OCI-LY1 (cell line): ENCODE results near the gene CNTNAP2.
A peak's percentile ranks its signal among the peaks of the same experiment; 100 is the strongest.

Experiments used
- H2AFZ ChIP-seq: fragments of 200-600 bp; sonication (generic), shearing (Covaris generic); 2 replicates; pipeline ENCODE4 v1.6.0; 2014; ENCODE audit warnings: antibody characterized with exemption, mild to moderate bottlenecking, low read length
- H3F3A ChIP-seq: fragments of 200-600 bp; sonication (generic), shearing (Covaris generic); 2 replicates; pipeline ENCODE4 v1.6.0; 2014; ENCODE audit warnings: mild to moderate bottlenecking, antibody characterized with exemption, low read length, moderate library complexity; ENCODE audit not compliant: insufficient read depth
- H3K27ac ChIP-seq: fragments of 200-600 bp; sonication (generic); 2 replicates; pipeline ENCODE4 v1.5.1; 2014; ENCODE audit warnings: low read length, mixed run types, mild to moderate bottlenecking, low read depth; ENCODE audit not compliant: poor library complexity, severe bottlenecking
- H3K27me3 ChIP-seq: fragments of 200-600 bp; sonication (generic); 2 replicates; pipeline ENCODE4 v1.6.0; 2014; ENCODE audit warnings: antibody characterized with exemption, mild to moderate bottlenecking, low read length, moderate library complexity; ENCODE audit not compliant: insufficient read depth
- H3K36me3 ChIP-seq: fragments of 200-600 bp; sonication (generic); 2 replicates; pipeline ENCODE4 v1.6.1; 2014; ENCODE audit warnings: mild to moderate bottlenecking, antibody characterized with exemption, low read length, moderate library complexity, mixed read lengths; ENCODE audit not compliant: insufficient read depth
- H3K4me1 ChIP-seq: fragments of 200-600 bp; sonication (generic); 2 replicates; pipeline ENCODE4 v1.5.1; 2014; ENCODE audit warnings: mild to moderate bottlenecking, low read length, moderate library complexity; ENCODE audit not compliant: insufficient read depth, severe bottlenecking
- H3K4me2 ChIP-seq: fragments of 200-600 bp; sonication (generic), shearing (Covaris generic); 2 replicates; pipeline ENCODE4 v1.6.1; 2014; ENCODE audit warnings: low read length
- H3K4me3 ChIP-seq: fragments of 200-600 bp; sonication (generic); 2 replicates; pipeline ENCODE4 v1.5.1; 2014; ENCODE audit warnings: low read length, low read depth, mild to moderate bottlenecking, mixed read lengths; ENCODE audit not compliant: poor library complexity, severe bottlenecking
- H3K79me2 ChIP-seq: fragments of 200-600 bp; shearing (Covaris generic); 2 replicates; pipeline ENCODE4 v1.6.1; 2016; ENCODE audit warnings: mixed run types, low read length, mixed read lengths; ENCODE audit not compliant: insufficient read depth
- H3K9ac ChIP-seq: fragments of 200-600 bp; sonication (generic), shearing (Covaris generic); 2 replicates; pipeline ENCODE4 v1.6.1; 2014; ENCODE audit warnings: mild to moderate bottlenecking, low read length, mixed read lengths
- H3K9me2 ChIP-seq: fragments of 200-600 bp; sonication (generic), shearing (Covaris generic); 2 replicates; pipeline ENCODE4 v1.6.1; 2014; ENCODE audit warnings: low read depth, mild to moderate bottlenecking, low read length, mixed read lengths
- H3K9me3 ChIP-seq: fragments of 200-600 bp; shearing (Covaris generic); 2 replicates; pipeline ENCODE4 v1.6.1; 2014; ENCODE audit warnings: low read length, mixed read lengths
- H4K20me1 ChIP-seq: fragments of 200-600 bp; sonication (generic), shearing (Covaris generic); 2 replicates; pipeline ENCODE4 v1.6.0; 2016; ENCODE audit warnings: mild to moderate bottlenecking, low read length; ENCODE audit not compliant: insufficient read depth
- CTCF ChIP-seq: fragments of 200-600 bp; sonication (generic), shearing (Covaris generic); IDR thresholded peaks from 2 replicates; pipeline ENCODE4 v1.5.1; 2017; ENCODE audit warnings: mild to moderate bottlenecking, antibody characterized with exemption, low read length, moderate library complexity, mixed read lengths
- EZH2 ChIP-seq: fragments of 200-600 bp; sonication (generic), shearing (Covaris generic); IDR thresholded peaks from 2 replicates; pipeline ENCODE4 v1.8.0; 2017; ENCODE audit warnings: borderline replicate concordance, mixed run types, mild to moderate bottlenecking, antibody characterized with exemption, low read length, moderate library complexity, mixed read lengths

CNTNAP2 gene

GRCh38 chr7:146961617-146962016 lies 845.0 kb downstream of the CNTNAP2 start:
- no peaks in the 10 kb centered on the region for H3F3A ChIP-seq
- H3K27me3 ChIP-seq, result no peaks in the 10 kb centered on the region
- no peak overlapping the region for H2AFZ ChIP-seq
- H3K9ac ChIP-seq, result no peak overlapping the region
- no peak overlapping the region for H3K4me2 ChIP-seq
- no peak for TF ChIP-seq CTCF
- no peak for TF ChIP-seq EZH2
- H3K27ac ChIP-seq, result no peak overlapping the region
- H3K4me3 ChIP-seq, result no peak overlapping the region
- no peaks in the 10 kb centered on the region for H3K9me3 ChIP-seq
- H3K9me2 ChIP-seq, result no peaks in the 10 kb centered on the region
- no peaks in the 10 kb centered on the region for H3K79me2 ChIP-seq
- H3K4me1 ChIP-seq, result peaks cover 41% of the 10 kb centered on the region
- no peaks in the 10 kb centered on the region for H4K20me1 ChIP-seq
- no peaks in the 10 kb centered on the region for H3K36me3 ChIP-seq

GRCh38 chr7:146966274-146966673 lies 849.7 kb downstream of the CNTNAP2 start:
- Histone ChIP-seq H3K9me2 (no peaks in the 10 kb centered on the region), H3F3A (no peaks in the 10 kb centered on the region), H4K20me1 (no peaks in the 10 kb centered on the region), H3K27ac (no peak overlapping the region), H3K79me2 (no peaks in the 10 kb centered on the region), H3K4me1 (peaks cover 21% of the 10 kb centered on the region), H3K4me2 (no peak overlapping the region), H3K9me3 (no peaks in the 10 kb centered on the region), H3K4me3 (no peak overlapping the region), H2AFZ (no peak overlapping the region), H3K27me3 (no peaks in the 10 kb centered on the region), H3K36me3 (no peaks in the 10 kb centered on the region), H3K9ac (no peak overlapping the region)
- TF ChIP-seq EZH2 (no peak), CTCF (no peak)

DNA sequence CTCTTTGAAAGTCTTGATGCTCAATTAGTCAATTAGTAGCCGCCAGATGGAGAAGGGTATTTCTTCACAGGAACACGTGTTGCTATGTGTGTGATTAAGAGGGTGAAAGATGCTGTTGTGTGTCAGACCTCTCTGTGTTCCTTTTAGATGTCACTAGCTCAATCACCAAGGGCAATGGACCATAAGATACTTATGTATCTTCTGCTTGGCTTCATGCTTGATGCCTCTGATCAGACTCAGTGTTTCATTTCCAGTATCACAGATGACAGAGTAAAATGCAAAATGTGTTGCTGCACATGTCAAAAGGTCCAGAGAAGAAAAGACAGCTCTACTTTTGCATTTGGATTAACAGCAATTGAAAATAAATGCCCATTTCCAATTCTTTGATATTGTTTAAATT lies 865.9 kb downstream of the CNTNAP2 start:
- Histone ChIP-seq H3K9ac (no peak overlapping the region), H3K27ac (peak overlapping the region; percentile 1), H3K27me3 (no peaks in the 10 kb centered on the region), H3K36me3 (no peaks in the 10 kb centered on the region), H3K4me3 (no peak overlapping the region), H3K9me3 (peaks cover 13% of the 10 kb centered on the region), H2AFZ (0 out of 2 replicates have a peak overlapping the region, but pooled peaks have one; percentile 83), H3K9me2 (no peaks in the 10 kb centered on the region), H4K20me1 (no peaks in the 10 kb centered on the region), H3F3A (no peaks in the 10 kb centered on the region), H3K4me2 (no peak overlapping the region), H3K4me1 (peaks cover 25% of the 10 kb centered on the region), H3K79me2 (no peaks in the 10 kb centered on the region)
- TF ChIP-seq CTCF (no peak), EZH2 (no peak)
